Measurements from ENCODE around the gene TIE1. TPM values are rescaled to one million over a fixed set of nuclear protein-coding genes. Genes with fewer than 3 reads are reported as not detected.

TIE1 gene
- total RNA-seq, 1 experiment from 2014 or later, result not detected

DNA sequence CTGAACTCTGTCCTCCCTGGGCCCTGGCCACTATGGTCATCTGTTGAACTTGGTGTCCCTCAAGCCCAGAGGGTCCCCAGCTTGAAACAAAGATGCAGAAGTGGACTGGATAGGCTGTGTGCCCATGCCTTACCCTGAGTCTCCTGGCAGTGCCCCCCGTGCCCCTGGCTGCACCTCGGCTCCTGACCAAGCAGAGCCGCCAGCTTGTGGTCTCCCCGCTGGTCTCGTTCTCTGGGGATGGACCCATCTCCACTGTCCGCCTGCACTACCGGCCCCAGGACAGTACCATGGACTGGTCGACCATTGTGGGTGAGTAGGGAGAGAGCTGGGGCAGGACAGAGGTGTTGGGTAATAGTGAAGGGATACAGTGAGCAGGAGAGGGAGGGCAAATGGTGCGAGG, 10.7 kb downstream of the TIE1 start:
- TF ChIP-seq, protein P1, sequence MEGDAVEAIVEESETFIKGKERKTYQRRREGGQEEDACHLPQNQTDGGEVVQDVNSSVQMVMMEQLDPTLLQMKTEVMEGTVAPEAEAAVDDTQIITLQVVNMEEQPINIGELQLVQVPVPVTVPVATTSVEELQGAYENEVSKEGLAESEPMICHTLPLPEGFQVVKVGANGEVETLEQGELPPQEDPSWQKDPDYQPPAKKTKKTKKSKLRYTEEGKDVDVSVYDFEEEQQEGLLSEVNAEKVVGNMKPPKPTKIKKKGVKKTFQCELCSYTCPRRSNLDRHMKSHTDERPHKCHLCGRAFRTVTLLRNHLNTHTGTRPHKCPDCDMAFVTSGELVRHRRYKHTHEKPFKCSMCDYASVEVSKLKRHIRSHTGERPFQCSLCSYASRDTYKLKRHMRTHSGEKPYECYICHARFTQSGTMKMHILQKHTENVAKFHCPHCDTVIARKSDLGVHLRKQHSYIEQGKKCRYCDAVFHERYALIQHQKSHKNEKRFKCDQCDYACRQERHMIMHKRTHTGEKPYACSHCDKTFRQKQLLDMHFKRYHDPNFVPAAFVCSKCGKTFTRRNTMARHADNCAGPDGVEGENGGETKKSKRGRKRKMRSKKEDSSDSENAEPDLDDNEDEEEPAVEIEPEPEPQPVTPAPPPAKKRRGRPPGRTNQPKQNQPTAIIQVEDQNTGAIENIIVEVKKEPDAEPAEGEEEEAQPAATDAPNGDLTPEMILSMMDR (conservative IDR thresholded peaks at IDR 0.05), result no peak
- TF ChIP-seq EZH2 (IDR thresholded peaks at IDR 0.05; ENCODE audit: low read depth), result no peak
- Histone ChIP-seq H2AFZ (no peak overlapping the region), H3K9me3 (ENCODE audit: insufficient read depth, low read depth) (no peaks in the 10 kb centered on the region), H3K79me2 (ENCODE audit: low read depth) (no peaks in the 10 kb centered on the region), H3K4me1 (replicated peaks; ENCODE audit: insufficient read depth) (peaks cover 8% of the 10 kb centered on the region; the same call in 1 of the 2 replicates), H3K9me2 (ENCODE audit: insufficient read depth) (no peaks in the 10 kb centered on the region), H3F3A (ENCODE audit: insufficient read depth, low read depth) (no peaks in the 10 kb centered on the region), H4K20me1 (ENCODE audit: insufficient read depth) (no peaks in the 10 kb centered on the region), H3K36me3 (ENCODE audit: low read depth) (no peaks in the 10 kb centered on the region), H3K4me2 (no peak overlapping the region), H3K27me3 (ENCODE audit: insufficient read depth, low read depth) (no peaks in the 10 kb centered on the region), H3K4me3 (no peak overlapping the region), H3K27ac (no peak overlapping the region)
- intact Hi-C loops (cut with micrococcal nuclease; ENCODE audit: unreplicated experiment), result no loop called here
- CTCF ChIA-PET, result no interaction called here
- POLR2A ChIA-PET (ENCODE audit: unreplicated experiment), result no interaction called here
- no peak for DNase-seq
- no TSS peak for BruUV-seq (replicated peaks)

DNA sequence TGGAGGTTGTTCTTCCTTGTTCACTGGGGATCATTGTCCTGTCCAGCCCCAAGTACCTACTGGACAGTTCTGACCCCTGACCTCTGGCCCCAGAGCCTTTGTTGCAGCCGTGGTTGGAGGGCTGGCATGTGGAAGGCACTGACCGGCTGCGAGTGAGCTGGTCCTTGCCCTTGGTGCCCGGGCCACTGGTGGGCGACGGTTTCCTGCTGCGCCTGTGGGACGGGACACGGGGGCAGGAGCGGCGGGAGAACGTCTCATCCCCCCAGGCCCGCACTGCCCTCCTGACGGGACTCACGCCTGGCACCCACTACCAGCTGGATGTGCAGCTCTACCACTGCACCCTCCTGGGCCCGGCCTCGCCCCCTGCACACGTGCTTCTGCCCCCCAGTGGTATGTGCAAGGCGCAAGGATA, 11.4 kb downstream of the TIE1 start:
- H3K27ac ChIP-seq, result no peak overlapping the region
- H2AFZ ChIP-seq, result no peak overlapping the region
- no peaks in the 10 kb centered on the region for H3K79me2 ChIP-seq (ENCODE audit: low read depth)
- no peaks in the 10 kb centered on the region for H4K20me1 ChIP-seq (ENCODE audit: insufficient read depth)
- POLR2A ChIA-PET (ENCODE audit: unreplicated experiment), result no interaction called here
- no peak overlapping the region for H3K4me2 ChIP-seq
- H3K4me1 ChIP-seq (replicated peaks; ENCODE audit: insufficient read depth), result peaks cover 8% of the 10 kb centered on the region; the same call in 1 of the 2 replicates
- BruUV-seq (replicated peaks), result no TSS peak
- H3K9me3 ChIP-seq (ENCODE audit: insufficient read depth, low read depth), result no peaks in the 10 kb centered on the region
- H3F3A ChIP-seq (ENCODE audit: insufficient read depth, low read depth), result no peaks in the 10 kb centered on the region
- H3K9me2 ChIP-seq (ENCODE audit: insufficient read depth), result no peaks in the 10 kb centered on the region
- DNase-seq, result no peak
- H3K36me3 ChIP-seq (ENCODE audit: low read depth), result no peaks in the 10 kb centered on the region
- TF ChIP-seq, protein P1 (conservative IDR thresholded peaks at IDR 0.05), result no peak
- TF ChIP-seq EZH2 (IDR thresholded peaks at IDR 0.05; ENCODE audit: low read depth), result no peak
- intact Hi-C loops (cut with micrococcal nuclease; ENCODE audit: unreplicated experiment), result no loop called here
- CTCF ChIA-PET, result no interaction called here
- no peaks in the 10 kb centered on the region for H3K27me3 ChIP-seq (ENCODE audit: insufficient read depth, low read depth)
- no peak overlapping the region for H3K4me3 ChIP-seq

DNA sequence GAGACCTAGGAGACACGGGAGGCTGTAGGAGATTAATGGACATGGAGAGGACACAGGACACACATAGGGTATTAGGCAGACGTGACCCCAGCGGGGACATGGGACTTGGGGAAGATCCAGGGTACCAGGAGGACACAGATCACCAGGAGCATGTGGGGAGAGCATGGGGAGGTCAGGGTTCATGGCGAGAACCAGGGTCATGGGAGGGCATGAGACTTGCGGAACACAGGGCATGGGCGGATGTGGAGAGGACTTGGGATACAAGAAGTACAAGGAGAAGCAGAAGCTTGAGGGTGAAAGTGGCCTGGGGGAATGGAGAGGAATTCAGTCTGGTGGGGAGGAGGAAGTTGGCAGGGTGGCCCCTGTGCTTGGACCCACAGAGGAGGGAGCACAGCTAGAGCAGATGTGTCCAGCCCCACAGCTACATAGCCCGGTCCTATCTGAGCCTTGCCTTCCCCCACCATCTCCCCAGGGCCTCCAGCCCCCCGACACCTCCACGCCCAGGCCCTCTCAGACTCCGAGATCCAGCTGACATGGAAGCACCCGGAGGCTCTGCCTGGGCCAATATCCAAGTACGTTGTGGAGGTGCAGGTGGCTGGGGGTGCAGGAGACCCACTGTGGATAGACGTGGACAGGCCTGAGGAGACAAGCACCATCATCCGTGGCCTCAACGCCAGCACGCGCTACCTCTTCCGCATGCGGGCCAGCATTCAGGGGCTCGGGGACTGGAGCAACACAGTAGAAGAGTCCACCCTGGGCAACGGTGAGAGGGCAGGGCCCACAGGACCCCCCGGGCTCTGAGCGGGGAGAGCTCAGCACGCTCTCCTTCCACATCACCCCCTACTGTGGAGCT, 12.1 kb downstream of the TIE1 start:
- no TSS peak for BruUV-seq (replicated peaks)
- H3K27ac ChIP-seq, result no peak overlapping the region
- H3K9me3 ChIP-seq (ENCODE audit: insufficient read depth, low read depth), result no peaks in the 10 kb centered on the region
- POLR2A ChIA-PET (ENCODE audit: unreplicated experiment), result no interaction called here
- no peak for TF ChIP-seq EZH2 (IDR thresholded peaks at IDR 0.05; ENCODE audit: low read depth)
- TF ChIP-seq, protein P1 (conservative IDR thresholded peaks at IDR 0.05), result no peak
- no peak overlapping the region for H3K4me2 ChIP-seq
- no peaks in the 10 kb centered on the region for H3K27me3 ChIP-seq (ENCODE audit: insufficient read depth, low read depth)
- H4K20me1 ChIP-seq (ENCODE audit: insufficient read depth), result no peaks in the 10 kb centered on the region
- no peaks in the 10 kb centered on the region for H3K36me3 ChIP-seq (ENCODE audit: low read depth)
- intact Hi-C loops (cut with micrococcal nuclease; ENCODE audit: unreplicated experiment), result no loop called here
- H3F3A ChIP-seq (ENCODE audit: insufficient read depth, low read depth), result no peaks in the 10 kb centered on the region
- H3K4me1 ChIP-seq (replicated peaks; ENCODE audit: insufficient read depth), result peaks cover 8% of the 10 kb centered on the region; the same call in 1 of the 2 replicates
- no peaks in the 10 kb centered on the region for H3K9me2 ChIP-seq (ENCODE audit: insufficient read depth)
- CTCF ChIA-PET, result no interaction called here
- no peak overlapping the region for H3K4me3 ChIP-seq
- no peak for DNase-seq
- H2AFZ ChIP-seq, result no peak overlapping the region
- no peaks in the 10 kb centered on the region for H3K79me2 ChIP-seq (ENCODE audit: low read depth)
